ENCODE results near the gene PCDHA3.
"Not testable (repeated sequence)": the region's sequence is repeated elsewhere in the genome, so short reads cannot be mapped to it uniquely, and the experiment has no call there.

The PCDHA3 gene

GRCh38 chr5:140801494-140801841 is 611 bp downstream of the PCDHA3 start:
- Mint-ChIP-seq H3K27ac (no peak overlapping the region), H3K27me3 (peaks cover 19 to 24% of the 10 kb centered on the region in 2 donors), H3K9me3 (peaks cover 8 to 9% of the 10 kb centered on the region in 2 donors), H3K4me3 (no peak overlapping the region), H3K4me1 (no peaks in the 10 kb centered on the region), H3K36me3 (peaks cover 0 to 2% of the 10 kb centered on the region in 2 donors)
- DNase-seq = no peak
- ATAC-seq (replicated peaks) = no peak

DNA sequence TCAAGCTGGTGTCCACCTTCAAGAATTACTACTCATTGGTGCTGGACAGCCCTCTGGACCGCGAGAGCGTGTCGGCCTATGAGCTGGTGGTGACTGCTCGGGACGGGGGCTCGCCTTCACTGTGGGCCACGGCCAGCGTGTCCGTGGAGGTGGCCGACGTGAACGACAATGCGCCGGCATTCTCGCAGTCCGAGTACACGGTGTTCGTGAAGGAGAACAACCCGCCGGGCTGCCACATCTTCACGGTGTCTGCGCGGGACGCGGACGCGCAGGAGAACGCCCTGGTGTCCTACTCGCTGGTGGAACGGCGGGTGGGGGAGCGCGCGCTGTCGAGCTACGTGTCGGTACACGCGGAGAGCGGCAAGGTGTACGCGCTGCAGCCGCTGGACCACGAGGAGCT is 1.5 kb downstream of the PCDHA3 start:
- ATAC-seq (replicated peaks); H3K36me3 Mint-ChIP-seq; H3K4me3 Mint-ChIP-seq; DNase-seq; H3K27ac Mint-ChIP-seq; H3K4me1 Mint-ChIP-seq: not testable (repeated sequence)
- peaks cover 23 to 31% of the 10 kb centered on the region in 2 donors for H3K27me3 Mint-ChIP-seq
- H3K9me3 Mint-ChIP-seq = peaks cover 9 to 10% of the 10 kb centered on the region in 2 donors

DNA sequence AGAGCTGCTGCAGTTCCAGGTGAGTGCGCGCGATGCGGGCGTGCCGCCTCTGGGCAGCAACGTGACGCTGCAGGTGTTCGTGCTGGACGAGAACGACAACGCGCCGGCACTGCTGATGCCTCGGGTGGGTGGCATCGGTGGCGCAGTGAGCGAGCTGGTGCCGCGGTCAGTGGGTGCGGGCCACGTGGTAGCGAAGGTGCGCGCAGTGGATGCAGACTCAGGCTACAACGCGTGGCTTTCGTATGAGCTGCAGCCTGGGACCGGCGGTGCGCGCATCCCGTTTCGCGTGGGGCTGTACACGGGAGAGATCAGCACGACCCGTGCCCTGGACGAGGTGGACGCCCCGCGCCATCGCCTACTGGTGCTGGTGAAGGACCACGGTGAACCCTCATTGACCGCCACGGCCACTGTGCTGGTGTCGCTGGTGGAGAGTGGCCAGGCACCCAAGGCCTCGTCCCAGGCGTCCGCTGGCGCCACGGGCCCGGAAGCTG is 2.0 kb downstream of the PCDHA3 start:
- peak overlapping the region; percentile 25 for H3K27ac Mint-ChIP-seq
- ATAC-seq (replicated peaks) (no peak), DNase-seq (no peak)
- no peaks in the 10 kb centered on the region for H3K4me1 Mint-ChIP-seq
- peaks cover 23 to 36% of the 10 kb centered on the region in 2 donors for H3K27me3 Mint-ChIP-seq
- H3K4me3 Mint-ChIP-seq = no peak overlapping the region
- H3K36me3 Mint-ChIP-seq = peaks cover 0 to 2% of the 10 kb centered on the region in 2 donors
- peaks cover 9 to 10% of the 10 kb centered on the region in 2 donors for H3K9me3 Mint-ChIP-seq

DNA sequence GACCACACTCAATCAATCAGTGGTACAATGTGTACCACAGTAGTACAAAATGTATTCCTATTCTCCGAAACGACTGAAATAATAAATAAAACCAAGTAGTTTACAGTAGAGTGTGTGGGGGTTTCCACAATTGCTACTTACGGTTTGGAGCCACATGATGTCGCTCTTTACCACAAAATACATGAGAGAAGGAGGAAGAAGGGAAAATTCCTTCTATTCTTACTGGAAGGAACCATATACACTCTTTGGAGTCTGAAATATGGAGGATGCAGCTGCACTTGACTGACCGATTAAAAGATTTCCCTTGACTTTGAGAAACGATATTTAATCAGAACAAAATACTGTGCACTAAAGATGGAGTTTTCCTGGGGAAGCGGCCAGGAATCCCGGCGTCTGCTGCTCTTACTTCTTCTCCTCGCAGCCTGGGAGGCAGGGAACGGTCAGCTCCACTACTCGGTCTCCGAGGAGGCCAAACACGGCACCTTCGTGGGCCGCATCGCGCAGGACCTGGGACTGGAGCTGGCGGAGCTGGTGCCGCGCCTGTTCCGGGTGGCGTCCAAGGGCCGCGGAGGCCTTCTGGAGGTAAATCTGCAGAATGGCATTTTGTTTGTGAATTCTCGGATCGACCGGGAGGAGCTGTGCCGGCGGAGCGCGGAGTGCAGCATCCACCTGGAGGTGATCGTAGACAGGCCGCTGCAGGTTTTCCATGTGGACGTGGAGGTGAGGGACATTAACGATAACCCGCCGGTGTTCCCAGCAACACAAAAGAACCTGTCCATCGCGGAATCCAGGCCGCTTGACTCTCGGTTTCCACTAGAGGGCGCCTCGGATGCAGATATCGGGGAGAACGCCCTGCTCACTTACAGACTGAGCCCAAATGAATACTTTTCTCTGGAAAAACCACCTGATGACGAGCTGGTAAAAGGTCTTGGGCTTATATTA is 6.2 kb downstream of the PCDHA3 start, which contains the start of gene PCDHA4:
Gene PCDHA4 (plus strand): TSS at position 235 of the 942 bp plus-strand sequence.
- peaks cover 2 to 3% of the 10 kb centered on the region in 2 donors for H3K36me3 Mint-ChIP-seq
- H3K27me3 Mint-ChIP-seq = peaks cover 18 to 36% of the 10 kb centered on the region in 2 donors
- DNase-seq (no peak), ATAC-seq (replicated peaks) (no peak)
- H3K9me3 Mint-ChIP-seq = peaks cover 15 to 21% of the 10 kb centered on the region in 2 donors
- H3K27ac Mint-ChIP-seq = no peak within 1 kb of the TSS
- peak within 1 kb of the TSS in 1 of 2 donors; percentile 10 for H3K4me3 Mint-ChIP-seq
- H3K4me1 Mint-ChIP-seq = no peaks in the 10 kb centered on the region

- not testable (repeated sequence) for H3K27ac Mint-ChIP-seq; H3K4me3 Mint-ChIP-seq; ATAC-seq (replicated peaks); DNase-seq; H3K4me1 Mint-ChIP-seq; H3K36me3 Mint-ChIP-seq
- Mint-ChIP-seq H3K27me3 (peaks cover 28 to 36% of the 10 kb centered on the region in 2 donors), H3K9me3 (peaks cover 23% of the 10 kb centered on the region in 2 donors)
These were observed 7.5 kb downstream of the PCDHA3 start for GRCh38 chr5:140808241-140808888.

DNA sequence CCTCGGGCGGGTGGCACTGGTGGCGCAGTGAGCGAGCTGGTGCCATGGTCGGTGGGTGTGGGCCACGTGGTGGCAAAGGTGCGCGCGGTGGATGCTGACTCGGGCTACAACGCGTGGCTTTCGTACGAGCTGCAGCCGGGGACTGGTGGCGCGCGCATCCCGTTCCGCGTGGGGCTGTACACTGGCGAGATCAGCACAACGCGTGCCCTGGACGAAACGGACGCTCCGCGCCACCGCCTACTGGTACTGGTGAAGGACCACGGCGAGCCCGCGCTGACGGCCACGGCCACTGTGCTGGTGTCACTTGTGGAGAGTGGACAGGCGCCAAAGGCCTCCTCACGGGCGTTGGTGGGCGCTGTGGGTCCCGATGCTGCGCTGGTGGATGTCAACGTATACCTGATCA is 8.0 kb downstream of the PCDHA3 start:
- H3K27ac Mint-ChIP-seq = no peak overlapping the region
- peaks cover 2 to 3% of the 10 kb centered on the region in 2 donors for H3K36me3 Mint-ChIP-seq
- no peaks in the 10 kb centered on the region for H3K4me1 Mint-ChIP-seq
- peaks cover 22 to 23% of the 10 kb centered on the region in 2 donors for H3K9me3 Mint-ChIP-seq
- ATAC-seq (replicated peaks) = no peak
- H3K27me3 Mint-ChIP-seq = peaks cover 26 to 33% of the 10 kb centered on the region in 2 donors
- no peak for DNase-seq
- no peak overlapping the region for H3K4me3 Mint-ChIP-seq

DNA sequence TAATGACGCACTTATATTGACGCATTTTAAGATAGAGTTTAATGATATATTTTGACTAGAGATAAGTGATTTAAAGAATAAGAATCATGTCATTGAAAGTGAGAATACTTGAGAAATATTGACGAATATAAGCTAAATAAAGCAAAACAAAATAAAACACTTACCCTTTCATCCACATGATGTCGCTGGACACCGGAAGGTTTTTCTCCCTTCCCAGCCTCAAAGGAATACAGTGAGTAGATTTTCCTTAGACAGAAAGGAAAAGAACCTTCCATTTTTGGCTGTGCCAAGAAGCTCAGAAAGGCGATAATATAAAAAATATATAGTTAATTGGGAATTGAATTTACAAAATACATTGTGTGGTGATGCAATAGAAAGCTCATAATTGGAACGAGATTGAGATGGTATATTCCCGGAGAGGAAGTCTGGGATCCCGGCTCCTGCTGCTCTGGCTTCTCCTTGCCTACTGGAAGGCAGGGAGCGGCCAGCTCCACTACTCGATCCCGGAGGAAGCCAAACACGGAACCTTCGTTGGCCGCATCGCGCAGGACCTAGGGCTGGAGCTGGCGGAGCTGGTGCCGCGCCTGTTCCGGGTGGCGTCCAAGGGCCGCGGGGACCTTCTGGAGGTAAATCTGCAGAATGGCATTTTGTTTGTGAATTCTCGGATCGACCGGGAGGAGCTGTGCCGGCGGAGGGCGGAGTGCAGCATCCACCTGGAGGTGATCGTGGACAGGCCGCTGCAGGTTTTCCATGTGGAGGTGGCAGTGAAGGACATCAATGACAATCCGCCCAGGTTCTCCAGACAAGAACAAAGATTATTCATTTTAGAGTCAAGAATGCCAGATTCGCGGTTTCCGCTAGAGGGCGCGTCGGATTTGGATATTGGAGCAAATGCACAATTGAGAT is 20.8 kb downstream of the PCDHA3 start, which contains the start of gene PCDHA5:
Gene PCDHA5 (plus strand): TSS at position 239 of the 906 bp plus-strand sequence.
- ATAC-seq (replicated peaks) (no peak), DNase-seq (no peak)
- H3K4me1 Mint-ChIP-seq = no peaks in the 10 kb centered on the region
- no peak within 1 kb of the TSS for H3K27ac Mint-ChIP-seq
- H3K4me3 Mint-ChIP-seq = no peak within 1 kb of the TSS
- peaks cover 0 to 4% of the 10 kb centered on the region in 2 donors for H3K36me3 Mint-ChIP-seq
- peaks cover 10 to 20% of the 10 kb centered on the region in 2 donors for H3K27me3 Mint-ChIP-seq
- H3K9me3 Mint-ChIP-seq = peaks cover 4 to 8% of the 10 kb centered on the region in 2 donors

- Mint-ChIP-seq H3K4me3 (no peak overlapping the region), H3K36me3 (peaks cover 2 to 4% of the 10 kb centered on the region in 2 donors), H3K4me1 (no peaks in the 10 kb centered on the region), H3K9me3 (peaks cover 6 to 11% of the 10 kb centered on the region in 2 donors), H3K27ac (no peak overlapping the region), H3K27me3 (peaks cover 16 to 24% of the 10 kb centered on the region in 2 donors)
- ATAC-seq (replicated peaks) (no peak), DNase-seq (no peak)
These were observed 21.4 kb downstream of the PCDHA3 start for GRCh38 chr5:140822281-140822629.

- not testable (repeated sequence) for H3K27ac Mint-ChIP-seq; H3K36me3 Mint-ChIP-seq; DNase-seq; H3K4me1 Mint-ChIP-seq; ATAC-seq (replicated peaks); H3K4me3 Mint-ChIP-seq
- Mint-ChIP-seq H3K9me3 (peaks cover 6 to 11% of the 10 kb centered on the region in 2 donors), H3K27me3 (peaks cover 20 to 27% of the 10 kb centered on the region in 2 donors)
These were observed 22.1 kb downstream of the PCDHA3 start for GRCh38 chr5:140822969-140823368.

DNA sequence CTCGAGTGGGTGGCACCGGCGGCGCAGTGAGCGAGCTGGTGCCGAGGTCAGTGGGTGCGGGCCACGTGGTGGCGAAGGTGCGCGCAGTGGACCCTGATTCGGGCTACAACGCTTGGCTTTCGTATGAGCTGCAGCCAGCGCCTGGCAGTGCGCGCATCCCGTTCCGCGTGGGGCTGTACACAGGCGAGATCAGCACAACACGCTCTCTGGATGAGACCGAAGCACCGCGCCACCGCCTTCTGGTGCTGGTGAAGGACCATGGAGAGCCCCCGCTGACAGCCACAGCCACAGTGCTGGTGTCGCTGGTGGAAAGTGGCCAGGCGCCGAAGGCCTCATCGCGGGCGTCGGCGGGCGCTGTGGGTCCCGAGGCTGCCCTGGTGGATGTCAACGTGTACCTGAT is 22.6 kb downstream of the PCDHA3 start:
- DNase-seq (no peak), ATAC-seq (replicated peaks) (no peak)
- peaks cover 7 to 11% of the 10 kb centered on the region in 2 donors for H3K9me3 Mint-ChIP-seq
- no peaks in the 10 kb centered on the region for H3K4me1 Mint-ChIP-seq
- no peak overlapping the region for H3K27ac Mint-ChIP-seq
- peaks cover 2 to 6% of the 10 kb centered on the region in 2 donors for H3K36me3 Mint-ChIP-seq
- H3K27me3 Mint-ChIP-seq = peaks cover 25 to 30% of the 10 kb centered on the region in 2 donors
- H3K4me3 Mint-ChIP-seq = no peak overlapping the region

- no peak within 1 kb of the TSS for H3K4me3 Mint-ChIP-seq
- peaks cover 9% of the 10 kb centered on the region in 2 donors for H3K9me3 Mint-ChIP-seq
- H3K27ac Mint-ChIP-seq = peak within 1 kb of the TSS; percentile 56
These were observed 27.0 kb downstream of the PCDHA3 start, which contains the start of gene PCDHA6 for GRCh38 chr5:140827704-140828361. Gene PCDHA6, plus strand, starts transcription at chr5:140827960. Its CDS starts 132 bp downstream, at chr5:140828092.

DNA sequence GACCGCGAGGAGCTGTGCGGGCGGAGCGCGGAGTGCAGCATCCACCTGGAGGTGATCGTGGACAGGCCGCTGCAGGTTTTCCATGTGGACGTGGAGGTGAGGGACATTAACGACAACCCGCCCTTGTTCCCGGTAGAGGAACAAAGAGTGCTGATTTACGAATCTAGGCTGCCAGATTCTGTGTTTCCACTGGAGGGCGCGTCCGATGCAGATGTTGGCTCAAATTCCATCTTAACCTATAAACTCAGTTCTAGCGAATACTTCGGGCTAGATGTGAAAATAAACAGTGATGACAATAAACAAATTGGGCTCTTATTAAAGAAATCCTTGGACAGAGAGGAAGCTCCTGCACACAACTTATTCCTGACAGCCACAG is 27.5 kb downstream of the PCDHA3 start:
- Mint-ChIP-seq H3K27me3 (peaks cover 30 to 46% of the 10 kb centered on the region in 2 donors), H3K4me1 (no peaks in the 10 kb centered on the region), H3K27ac (peak overlapping the region; percentile 56), H3K4me3 (no peak overlapping the region), H3K36me3 (peaks cover 5% of the 10 kb centered on the region in 2 donors), H3K9me3 (peaks cover 12% of the 10 kb centered on the region in 2 donors)
- no peak for DNase-seq
- ATAC-seq (replicated peaks) = no peak

More at GRCh38 chr5:140827704-140828361, 27.0 kb downstream of the PCDHA3 start, which contains the start of gene PCDHA6:
- no peaks in the 10 kb centered on the region for H3K4me1 Mint-ChIP-seq
- peaks cover 2 to 5% of the 10 kb centered on the region in 2 donors for H3K36me3 Mint-ChIP-seq
- ATAC-seq (replicated peaks) = no peak
- DNase-seq = no peak
- H3K27me3 Mint-ChIP-seq = peaks cover 26 to 43% of the 10 kb centered on the region in 2 donors

Data from stimulated activated naive B cell treated with anti-CD40 and anti-IgM and Interleukin-4, amounts not matched to agents 10 μg/mL and 1 μg/mL and 100 μg/mL, for 72 hours (primary cell).